Uterus (tissue), 2 donors: Measurements from ENCODE around the gene LRRC8B.

ENCODE experiments used
- POLR2A ChIP-seq, 2 donors: fragments of 450-650 bp; IDR thresholded peaks; one replicate each; pipeline ENCODE4 v1.6.1; 2016; ENCODE audit warnings: antibody characterized with exemption in 2 of 2, mild to moderate bottlenecking in 1 of 2, moderate library complexity in 1 of 2
- TF ChIP-seq, protein P1 (sequence below), 4 experiments: fragments of 200-600 bp in 2 of 4; fragments of 450-650 bp in 2 of 4; sonication (generic) in 2 of 4; IDR thresholded peaks; one replicate each; pipeline ENCODE4 v1.5.1; 2016 to 2019; ENCODE audit warnings: antibody characterized with exemption in 4 of 4, mild to moderate bottlenecking in 2 of 4, moderate library complexity in 1 of 4

DNA sequence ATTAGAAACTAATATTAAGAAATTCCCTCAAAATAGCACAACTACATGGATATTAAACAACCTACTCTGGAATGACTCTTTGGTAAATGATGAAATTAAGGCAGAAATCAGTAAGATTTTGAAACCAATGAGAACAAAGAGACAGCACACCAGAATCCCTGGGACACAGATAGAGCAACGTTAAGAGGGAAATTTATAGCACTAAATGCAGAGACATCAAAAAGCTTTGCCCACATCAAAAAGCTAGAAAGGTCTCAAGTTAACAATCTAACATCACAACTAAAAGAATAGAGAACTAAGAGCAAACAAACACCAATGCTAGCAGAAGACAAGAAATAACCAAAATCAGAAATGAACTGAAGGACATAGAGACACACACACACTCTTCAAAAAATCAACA lies 48.6 kb upstream of the LRRC8B start:
- TF ChIP-seq, protein P1, sequence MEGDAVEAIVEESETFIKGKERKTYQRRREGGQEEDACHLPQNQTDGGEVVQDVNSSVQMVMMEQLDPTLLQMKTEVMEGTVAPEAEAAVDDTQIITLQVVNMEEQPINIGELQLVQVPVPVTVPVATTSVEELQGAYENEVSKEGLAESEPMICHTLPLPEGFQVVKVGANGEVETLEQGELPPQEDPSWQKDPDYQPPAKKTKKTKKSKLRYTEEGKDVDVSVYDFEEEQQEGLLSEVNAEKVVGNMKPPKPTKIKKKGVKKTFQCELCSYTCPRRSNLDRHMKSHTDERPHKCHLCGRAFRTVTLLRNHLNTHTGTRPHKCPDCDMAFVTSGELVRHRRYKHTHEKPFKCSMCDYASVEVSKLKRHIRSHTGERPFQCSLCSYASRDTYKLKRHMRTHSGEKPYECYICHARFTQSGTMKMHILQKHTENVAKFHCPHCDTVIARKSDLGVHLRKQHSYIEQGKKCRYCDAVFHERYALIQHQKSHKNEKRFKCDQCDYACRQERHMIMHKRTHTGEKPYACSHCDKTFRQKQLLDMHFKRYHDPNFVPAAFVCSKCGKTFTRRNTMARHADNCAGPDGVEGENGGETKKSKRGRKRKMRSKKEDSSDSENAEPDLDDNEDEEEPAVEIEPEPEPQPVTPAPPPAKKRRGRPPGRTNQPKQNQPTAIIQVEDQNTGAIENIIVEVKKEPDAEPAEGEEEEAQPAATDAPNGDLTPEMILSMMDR (IDR thresholded peaks at IDR 0.05) = no peak
- no peak for TF ChIP-seq POLR2A (IDR thresholded peaks at IDR 0.05)
